Cardiac muscle cell (in vitro differentiated cells and primary cell): ENCODE measurements around the gene TBX18. TPM values are rescaled to one million over a fixed set of nuclear protein-coding genes. Genes with fewer than 3 reads are reported as not detected.

Experiments used
- DNase-seq, 2 donors: peaks; one replicate each; pipeline versions ENCODE4 v3.0.0 to v3.0.0-alpha.2; 2010 to 2017; ENCODE audit warnings: low read depth in 1 of 2, low spot score in 1 of 2
- H3K27ac ChIP-seq: fragments of 200-600 bp; sonication (generic); 2 replicates; pipeline ENCODE4 v1.5.1; 2016
- H3K27me3 ChIP-seq: fragments of 200-600 bp; sonication (generic); 2 replicates; pipeline ENCODE4 v1.6.0; 2016; ENCODE audit warnings: control low read depth
- H3K36me3 ChIP-seq: fragments of 200-600 bp; sonication (generic); 2 replicates; pipeline ENCODE4 v1.5.1; 2016; ENCODE audit warnings: control low read depth
- H3K4me1 ChIP-seq: fragments of 200-600 bp; sonication (generic); 2 replicates; pipeline ENCODE4 v1.8.1; 2017; ENCODE audit warnings: low read depth, mild to moderate bottlenecking, mixed run types
- H3K4me3 ChIP-seq: fragments of 200-600 bp; sonication (generic); 2 replicates; pipeline ENCODE4 v1.5.1; 2016; ENCODE audit warnings: mild to moderate bottlenecking
- H3K9me3 ChIP-seq: fragments of 200-600 bp; sonication (generic); 2 replicates; pipeline ENCODE4 v1.5.1; 2017; ENCODE audit warnings: low read depth, mild to moderate bottlenecking, control low read depth
- polyA plus RNA-seq: library from polyadenylated mRNA; unstranded; fragments of >200 nt; fragmentation: Nextera tagmentation; extraction: Ambion mirVana; gene quantifications from 2 replicates; pipeline ENCODE4 v1.2.1, GENCODE V29; 2016
- total RNA-seq: library from RNA; depleted of rRNA; stranded (reverse); fragments of >200 nt; gene quantifications from 2 replicates; pipeline ENCODE4 v1.2.3, GENCODE V29; 2016
- TF ChIP-seq, protein P1 (sequence below): IDR thresholded peaks from 2 replicates; pipeline ENCODE4 v1.5.1; 2012; ENCODE audit warnings: low read depth, mild to moderate bottlenecking, low read length

TBX18 gene
- total and polyA plus RNA-seq, 2 experiments from 2014 or later: 1.2 to 5.5 TPM

DNA sequence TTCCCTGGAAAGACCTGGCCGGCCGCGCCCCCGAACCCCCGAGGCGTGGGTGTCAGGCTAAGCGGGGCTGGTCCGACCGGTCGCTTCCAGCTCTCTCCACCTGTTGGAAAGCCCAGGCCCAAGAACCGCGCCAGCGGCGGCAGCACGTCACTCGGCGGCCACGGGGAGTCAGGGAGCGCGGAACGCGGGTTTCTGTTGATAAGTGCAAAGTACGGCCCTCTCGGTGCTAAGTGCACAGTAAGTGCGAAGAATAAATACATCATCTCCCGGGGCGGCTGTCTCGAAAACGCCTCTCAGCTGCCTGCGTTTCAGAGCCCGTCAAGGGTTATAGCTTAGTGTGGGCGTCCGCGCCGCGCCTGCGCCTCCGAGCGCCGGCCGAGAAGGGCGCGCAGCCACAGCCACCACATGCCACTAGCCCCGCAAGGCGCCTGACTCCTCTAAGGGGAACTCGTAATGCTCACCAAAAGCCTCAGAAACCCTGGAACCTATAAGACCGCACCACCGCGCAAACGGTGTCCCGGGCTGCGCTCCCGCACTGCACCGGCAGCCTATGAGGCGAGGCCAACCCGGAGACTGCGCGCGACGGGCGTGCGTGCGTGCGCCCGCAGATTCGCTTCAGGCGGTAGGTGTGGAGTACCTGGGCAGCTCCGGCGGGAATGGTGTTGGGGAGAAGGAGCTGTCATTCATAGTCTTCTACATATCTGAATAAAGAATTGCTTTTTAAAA, 9.2 kb upstream of the TBX18 start:
- peak; percentile 52 to 67 for DNase-seq
- no peaks in the 10 kb centered on the region for H3K9me3 ChIP-seq
- H3K4me3 ChIP-seq: peak overlapping the region; percentile 32
- H3K27me3 ChIP-seq: peaks cover 100% of the 10 kb centered on the region
- TF ChIP-seq, protein P1, sequence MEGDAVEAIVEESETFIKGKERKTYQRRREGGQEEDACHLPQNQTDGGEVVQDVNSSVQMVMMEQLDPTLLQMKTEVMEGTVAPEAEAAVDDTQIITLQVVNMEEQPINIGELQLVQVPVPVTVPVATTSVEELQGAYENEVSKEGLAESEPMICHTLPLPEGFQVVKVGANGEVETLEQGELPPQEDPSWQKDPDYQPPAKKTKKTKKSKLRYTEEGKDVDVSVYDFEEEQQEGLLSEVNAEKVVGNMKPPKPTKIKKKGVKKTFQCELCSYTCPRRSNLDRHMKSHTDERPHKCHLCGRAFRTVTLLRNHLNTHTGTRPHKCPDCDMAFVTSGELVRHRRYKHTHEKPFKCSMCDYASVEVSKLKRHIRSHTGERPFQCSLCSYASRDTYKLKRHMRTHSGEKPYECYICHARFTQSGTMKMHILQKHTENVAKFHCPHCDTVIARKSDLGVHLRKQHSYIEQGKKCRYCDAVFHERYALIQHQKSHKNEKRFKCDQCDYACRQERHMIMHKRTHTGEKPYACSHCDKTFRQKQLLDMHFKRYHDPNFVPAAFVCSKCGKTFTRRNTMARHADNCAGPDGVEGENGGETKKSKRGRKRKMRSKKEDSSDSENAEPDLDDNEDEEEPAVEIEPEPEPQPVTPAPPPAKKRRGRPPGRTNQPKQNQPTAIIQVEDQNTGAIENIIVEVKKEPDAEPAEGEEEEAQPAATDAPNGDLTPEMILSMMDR: no peak
- H3K36me3 ChIP-seq: no peaks in the 10 kb centered on the region
- no peak overlapping the region for H3K27ac ChIP-seq
- H3K4me1 ChIP-seq: no peaks in the 10 kb centered on the region

DNA sequence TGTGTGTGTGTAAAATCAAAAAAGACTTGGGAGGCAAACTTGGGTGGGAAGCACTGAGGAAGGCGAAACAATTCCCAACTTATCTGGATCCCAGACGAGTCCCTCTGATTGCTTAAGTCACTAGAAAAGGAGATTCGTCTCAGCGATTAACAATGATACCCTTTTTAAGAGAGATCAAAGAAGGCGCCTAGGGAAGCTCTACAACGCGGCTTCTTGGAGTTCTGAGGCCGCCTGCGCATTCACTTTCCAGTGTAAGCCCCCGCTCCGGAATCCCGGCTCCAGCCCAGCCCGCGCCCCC, 8.7 kb upstream of the TBX18 start:
- no peak for DNase-seq
- Histone ChIP-seq H3K9me3 (no peaks in the 10 kb centered on the region), H3K36me3 (no peaks in the 10 kb centered on the region), H3K4me1 (no peaks in the 10 kb centered on the region), H3K27me3 (peaks cover 100% of the 10 kb centered on the region), H3K4me3 (peak overlapping the region; percentile 32), H3K27ac (no peak overlapping the region)
- TF ChIP-seq, protein P1: no peak

DNA sequence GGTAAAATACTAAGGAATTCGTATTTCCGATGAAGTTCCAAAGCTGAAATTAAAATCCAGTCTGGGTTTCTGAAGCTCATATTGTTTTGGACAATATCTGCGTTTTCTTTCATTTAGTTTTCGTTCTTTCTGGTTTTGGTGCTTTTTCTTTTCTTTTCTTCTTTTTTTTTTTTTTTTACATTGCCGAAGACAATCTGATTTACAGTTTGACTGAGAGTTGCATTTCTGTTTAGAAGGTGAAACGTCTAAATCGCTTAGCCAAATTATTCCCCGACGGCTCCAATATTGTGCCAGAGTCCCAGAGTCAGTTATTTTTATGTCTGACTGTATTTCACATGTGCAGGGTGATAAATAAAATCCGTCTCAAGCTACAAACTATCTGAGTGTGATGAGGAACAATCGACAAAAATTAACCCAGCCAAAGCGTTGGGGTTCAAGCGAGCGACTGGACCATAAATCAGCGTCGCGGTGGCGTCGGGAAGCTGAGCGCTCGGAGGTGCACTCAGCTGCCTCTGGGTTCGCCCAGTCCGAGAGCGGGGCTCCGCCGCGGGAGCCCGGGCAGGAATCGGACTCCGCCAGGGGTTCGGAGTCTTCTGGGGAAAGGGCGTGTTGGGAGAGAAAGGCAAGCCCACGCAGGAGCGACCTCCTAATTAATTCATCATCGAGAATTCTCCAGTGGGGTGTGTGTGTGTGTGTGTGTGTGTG, 8.2 kb upstream of the TBX18 start:
- DNase-seq: peak in 1 of 2 donors; percentile 58
- Histone ChIP-seq H3K27me3 (peaks cover 100% of the 10 kb centered on the region), H3K27ac (no peak overlapping the region)

DNA sequence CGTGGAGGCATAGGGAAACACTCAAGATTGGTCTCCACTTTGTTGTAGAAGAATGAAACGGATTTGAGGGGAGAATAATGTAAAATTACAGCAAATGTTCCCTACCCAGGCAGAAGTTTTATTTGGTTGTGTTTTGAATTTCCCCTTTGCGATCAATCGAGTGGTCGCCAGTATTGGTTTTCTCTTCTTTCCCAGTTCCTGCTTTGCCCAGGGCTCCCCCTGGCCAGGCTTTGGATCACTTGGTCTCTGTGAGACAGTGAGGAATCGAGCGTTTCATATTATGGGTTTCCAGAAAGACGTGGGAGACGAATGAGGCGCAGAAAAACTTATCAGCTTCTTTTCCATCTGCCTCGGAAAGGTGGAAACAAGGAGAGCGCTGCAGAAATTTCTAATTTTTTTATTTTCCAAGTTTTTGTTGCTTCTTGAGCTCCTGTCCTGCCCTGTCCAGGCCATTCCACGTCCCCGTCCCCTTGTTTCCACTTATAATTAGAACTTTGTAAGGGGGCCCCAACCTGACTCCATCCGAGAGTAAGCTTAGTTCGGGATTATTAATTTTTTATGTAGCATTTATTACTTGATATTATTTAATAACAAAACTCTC, 7.5 kb upstream of the TBX18 start:
- peak in 1 of 2 donors; percentile 63 for DNase-seq
- H3K27me3 ChIP-seq: peaks cover 100% of the 10 kb centered on the region
- no peak overlapping the region for H3K4me3 ChIP-seq
- no peaks in the 10 kb centered on the region for H3K36me3 ChIP-seq
- no peaks in the 10 kb centered on the region for H3K4me1 ChIP-seq
- TF ChIP-seq, protein P1: no peak
- H3K27ac ChIP-seq: no peak overlapping the region
- no peaks in the 10 kb centered on the region for H3K9me3 ChIP-seq

More for the DNA sequence above, 8.2 kb upstream of the TBX18 start:
- TF ChIP-seq, protein P1: no peak
- Histone ChIP-seq H3K4me1 (no peaks in the 10 kb centered on the region), H3K9me3 (no peaks in the 10 kb centered on the region), H3K4me3 (no peak overlapping the region), H3K36me3 (no peaks in the 10 kb centered on the region)

DNA sequence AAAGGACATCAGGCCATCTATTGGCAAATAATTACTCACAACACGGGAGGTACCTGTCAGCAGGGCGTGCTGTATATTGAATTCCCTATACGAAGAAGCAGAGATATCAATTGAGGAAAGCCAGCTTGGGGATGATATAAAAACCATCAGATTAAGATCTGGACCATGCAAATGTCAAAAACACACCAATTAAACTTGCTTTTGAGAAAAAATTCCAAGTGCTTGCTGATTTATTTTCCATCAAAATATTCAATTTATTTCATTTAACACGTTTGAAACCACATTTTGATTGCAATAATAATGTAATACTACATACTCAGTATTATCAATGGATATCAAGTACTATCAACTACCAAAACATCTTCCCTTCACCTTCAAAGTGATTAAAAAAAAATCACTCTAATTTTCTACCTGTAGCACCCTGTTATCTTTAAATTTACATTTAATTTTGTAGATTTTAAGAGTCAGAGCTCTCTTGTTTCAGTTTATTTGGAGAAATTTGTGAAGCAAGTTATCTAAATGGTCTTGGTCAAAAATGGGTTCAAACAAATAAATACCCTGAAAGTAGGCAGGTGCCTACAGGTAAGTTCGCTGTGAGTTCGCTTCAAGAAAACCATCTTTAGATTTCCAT, 6.8 kb upstream of the TBX18 start:
- TF ChIP-seq, protein P1: no peak
- Histone ChIP-seq H3K4me1 (no peaks in the 10 kb centered on the region), H3K27ac (no peak overlapping the region), H3K27me3 (peaks cover 100% of the 10 kb centered on the region), H3K36me3 (no peaks in the 10 kb centered on the region), H3K9me3 (no peaks in the 10 kb centered on the region), H3K4me3 (no peak overlapping the region)
- no peak for DNase-seq
